IMR-90 (cell line): Measurements from ENCODE around the gene FRMD3. TPM values are rescaled to one million over a fixed set of nuclear protein-coding genes. Genes with fewer than 3 reads are reported as not detected.

Experiments
- ATAC-seq: fragments of 200-7000 bp; cut with Tn5 transposase; 2 replicates; pipeline ENCODE4 v1.9.1; 2020; ENCODE audit warnings: low read depth, mild to moderate bottlenecking, moderate library complexity
- BruUV-seq: library from RNA; stranded (reverse); fragments of 400-500 nt; replicated peaks from 2 replicates; lab custom pipeline; 2021; lab: Mats Ljungman, UMichigan
- CTCF ChIA-PET: fragments of 300-600 bp; formaldehyde crosslinking; extraction: SDS; loops from one replicate; lab custom pipeline; 2021; ENCODE audit warnings: antibody characterized with exemption; lab: Yijun Ruan, JAX
- POLR2A ChIA-PET: fragments of 300-600 bp; sonication (Branson Sonifier 250); formaldehyde crosslinking; loops from one replicate; lab custom pipeline; 2022; ENCODE audit warnings: antibody characterized with exemption; ENCODE audit not compliant: unreplicated experiment; lab: Charles Lee
- DNase-seq: peaks from one replicate; pipeline ENCODE4 v3.0.0; 2013
- H2AFZ ChIP-seq: replicated peaks from 2 replicates; pipeline ENCODE3; 2013; ENCODE audit warnings: low read length, mild to moderate bottlenecking; ENCODE audit not compliant: poor library complexity
- H2AK5ac ChIP-seq: 2 replicates; pipeline ENCODE4 v1.6.1; 2013; ENCODE audit warnings: low read depth, low read length, inconsistent platforms
- H2AK9ac ChIP-seq: replicated peaks from 2 replicates; pipeline ENCODE3; 2013; ENCODE audit warnings: mild to moderate bottlenecking, low read depth, low read length, moderate library complexity; ENCODE audit not compliant: poor library complexity
- H2BK120ac ChIP-seq: 2 replicates; pipeline ENCODE4 v1.6.1; 2013; ENCODE audit warnings: low read depth, low read length, inconsistent platforms
- H2BK15ac ChIP-seq: 3 replicates; pipeline ENCODE4 v1.6.1; 2013; ENCODE audit warnings: low read depth, low read length, inconsistent platforms
- H2BK20ac ChIP-seq: 2 replicates; pipeline ENCODE4 v1.6.1; 2013; ENCODE audit warnings: low read depth, mild to moderate bottlenecking, inconsistent platforms, low read length, moderate library complexity
- H2BK5ac ChIP-seq: 2 replicates; pipeline ENCODE4 v1.6.1; 2013; ENCODE audit warnings: mild to moderate bottlenecking, low read depth, low read length, inconsistent platforms; ENCODE audit not compliant: poor library complexity, severe bottlenecking
- H3K14ac ChIP-seq: replicated peaks from 2 replicates; pipeline ENCODE4 v1.6.1; 2013; ENCODE audit warnings: low read depth, low read length, inconsistent platforms
- H3K18ac ChIP-seq: 2 replicates; pipeline ENCODE4 v1.6.1; 2013; ENCODE audit warnings: low read depth, low read length, control low read depth
- H3K23ac ChIP-seq: 2 replicates; pipeline ENCODE4 v1.6.1; 2013; ENCODE audit warnings: low read depth, low read length, inconsistent platforms
- H3K27ac ChIP-seq: 2 replicates; pipeline ENCODE4 v1.5.1; 2013; ENCODE audit warnings: mild to moderate bottlenecking, control low read depth, low read length; ENCODE audit not compliant: insufficient read depth
- H3K27me3 ChIP-seq: 2 replicates; pipeline ENCODE4 v1.6.1; 2013; ENCODE audit warnings: low read length; ENCODE audit not compliant: control insufficient read depth, insufficient read depth
- H3K36me3 ChIP-seq: 2 replicates; pipeline ENCODE4 v1.6.1; 2013; ENCODE audit warnings: low read length, mixed read lengths; ENCODE audit not compliant: control insufficient read depth, insufficient read depth
- H3K4ac ChIP-seq: 2 replicates; pipeline ENCODE4 v1.6.1; 2013; ENCODE audit warnings: low read depth, low read length, inconsistent platforms
- H3K4me1 ChIP-seq: 2 replicates; pipeline ENCODE4 v1.6.1; 2013; ENCODE audit warnings: low read length, mixed read lengths; ENCODE audit not compliant: control insufficient read depth, insufficient read depth
- H3K4me2 ChIP-seq: 2 replicates; pipeline ENCODE4 v1.6.1; 2013; ENCODE audit warnings: low read depth, mild to moderate bottlenecking, control low read depth, low read length, moderate library complexity
- H3K4me3 ChIP-seq: 2 replicates; pipeline ENCODE4 v1.5.1; 2013; ENCODE audit warnings: low read depth, mild to moderate bottlenecking, control low read depth, low read length, moderate library complexity; ENCODE audit not compliant: insufficient read depth
- H3K56ac ChIP-seq: 2 replicates; pipeline ENCODE4 v1.6.1; 2013; ENCODE audit warnings: low read length, inconsistent platforms; ENCODE audit not compliant: insufficient read depth; ENCODE audit errors: extremely low read depth
- H3K79me1 ChIP-seq, 2 experiments: 2 replicates each; pipeline ENCODE4 v1.6.1; 2013; ENCODE audit warnings: low read length in 2 of 2, inconsistent platforms in 1 of 2, low read depth in 1 of 2
- H3K9ac ChIP-seq: 2 replicates; pipeline ENCODE4 v1.6.1; 2013; ENCODE audit warnings: low read depth, low read length, control low read depth
- H3K9me1 ChIP-seq: 2 replicates; pipeline ENCODE4 v1.6.1; 2013; ENCODE audit warnings: low read length, inconsistent platforms; ENCODE audit not compliant: insufficient read depth
- H3K9me3 ChIP-seq: 2 replicates; pipeline ENCODE4 v1.6.1; 2013; ENCODE audit warnings: low read length; ENCODE audit not compliant: control insufficient read depth, insufficient read depth
- H4K20me1 ChIP-seq: 2 replicates; pipeline ENCODE4 v1.6.1; 2013; ENCODE audit warnings: low read length, inconsistent platforms; ENCODE audit not compliant: insufficient read depth
- H4K5ac ChIP-seq: 2 replicates; pipeline ENCODE4 v1.6.1; 2013; ENCODE audit warnings: mild to moderate bottlenecking, low read depth, low read length, control low read depth
- H4K8ac ChIP-seq, 2 experiments: 2 replicates each; pipeline ENCODE4 v1.6.1; 2013; ENCODE audit warnings: low read depth in 2 of 2, low read length in 2 of 2, control low read depth in 1 of 2, inconsistent platforms in 1 of 2
- H4K91ac ChIP-seq: 2 replicates; pipeline ENCODE4 v1.6.1; 2013; ENCODE audit warnings: low read depth, low read length, inconsistent platforms; ENCODE audit not compliant: insufficient read depth
- BHLHE40 ChIP-seq: fragments of 150-350 bp; IDR thresholded peaks from 2 replicates; pipeline ENCODE4 v1.6.1; 2016; ENCODE audit warnings: mild to moderate bottlenecking, low read depth, low read length
- CEBPB ChIP-seq: IDR thresholded peaks from 2 replicates; pipeline ENCODE4 v1.6.1; 2012; ENCODE audit warnings: low read depth, low read length, improper control_type of control experiment
- CHD1 ChIP-seq: IDR thresholded peaks from 2 replicates; pipeline ENCODE4 v1.6.1; 2012; ENCODE audit warnings: low read depth, low read length, improper control_type of control experiment
- FOS ChIP-seq: fragments of 150-350 bp; IDR thresholded peaks from 2 replicates; pipeline ENCODE4 v1.6.1; 2016; ENCODE audit warnings: low read depth, low read length
- MAFK ChIP-seq: IDR thresholded peaks from 2 replicates; pipeline ENCODE4 v1.6.1; 2012; ENCODE audit warnings: low read depth, low read length, improper control_type of control experiment
- MAZ ChIP-seq: IDR thresholded peaks from 2 replicates; pipeline ENCODE4 v1.6.1; 2012; ENCODE audit warnings: low read depth, mild to moderate bottlenecking, low read length, improper control_type of control experiment, moderate library complexity, borderline replicate concordance
- MXI1 ChIP-seq: IDR thresholded peaks from 2 replicates; pipeline ENCODE4 v1.6.1; 2012; ENCODE audit warnings: low read depth, mild to moderate bottlenecking, low read length, moderate library complexity, borderline replicate concordance
- NFE2L2 ChIP-seq: fragments of 150-350 bp; IDR thresholded peaks from 2 replicates; pipeline ENCODE4 v1.6.1; 2016; ENCODE audit warnings: low read depth, mild to moderate bottlenecking, low read length
- POLR2A ChIP-seq: IDR thresholded peaks from 2 replicates; pipeline ENCODE4 v1.6.1; 2012; ENCODE audit warnings: mild to moderate bottlenecking, low read depth, low read length
- RAD21 ChIP-seq: IDR thresholded peaks from 2 replicates; pipeline ENCODE4 v1.6.1; 2012; ENCODE audit warnings: low read length, improper control_type of control experiment
- RCOR1 ChIP-seq: IDR thresholded peaks from 2 replicates; pipeline ENCODE4 v1.6.1; 2012; ENCODE audit warnings: mild to moderate bottlenecking, low read length, improper control_type of control experiment; ENCODE audit not compliant: insufficient replicate concordance
- RFX5 ChIP-seq: IDR thresholded peaks from 2 replicates; pipeline ENCODE4 v1.8.0; 2012; ENCODE audit warnings: low read depth, mild to moderate bottlenecking, low read length, moderate library complexity
- SMC3 ChIP-seq: fragments of 150-350 bp; IDR thresholded peaks from 2 replicates; pipeline ENCODE4 v1.6.1; 2016; ENCODE audit warnings: low read depth, mild to moderate bottlenecking, antibody characterized with exemption, low read length, moderate library complexity
- WGBS, 2 experiments: methylation state at CpG; one replicate each; pipeline versions ENCODE4 v1.1.5 to v1.1.7; 2013; ENCODE audit warnings: missing lambda C conversion rate in 2 of 2; ENCODE audit not compliant: insufficient read length in 1 of 2; ENCODE audit errors: extremely low coverage in 2 of 2; 5-methylcytosine and 5-hydroxymethylcytosine counted together
- dilution Hi-C: fragments of 300-500 bp; cut with HindIII; formaldehyde crosslinking; loops from one replicate; pipeline ENCODE4 v1.14.3; 2018; ENCODE audit warnings: low sequenced_read_pairs; ENCODE audit not compliant: unreplicated experiment
- in situ Hi-C: fragments of 300-500 bp; cut with MboI; formaldehyde crosslinking; loops from 3 replicates; pipeline ENCODE4 v1.14.3; 2019; ENCODE audit warnings: low sequenced_read_pairs, inconsistent platforms, mixed read lengths
- intact Hi-C: fragments of 100-400 bp; cut with micrococcal nuclease; formaldehyde crosslinking; loops from 2 replicates; pipeline ENCODE4 v1.10.0; 2022
- polyA plus RNA-seq, 3 experiments: library from polyadenylated mRNA; depleted of rRNA; stranded (reverse); fragments of >200 nt; gene quantifications; 2 replicates each; pipeline ENCODE4 v1.2.3, GENCODE V29; 2012; ENCODE audit warnings: low replicate concordance in 1 of 3
- total RNA-seq: library from RNA; depleted of rRNA; stranded (reverse); fragments of >200 nt; gene quantifications from 2 replicates; pipeline ENCODE4 v1.2.3, GENCODE V29; 2012
- TF ChIP-seq, protein P1 (sequence below): conservative IDR thresholded peaks from 2 replicates; pipeline ENCODE4 v1.5.1; 2012; ENCODE audit warnings: mild to moderate bottlenecking, low read depth, low read length, improper control_type of control experiment
- TF ChIP-seq, protein P2 (sequence below): fragments of 150-350 bp; IDR thresholded peaks from 2 replicates; pipeline ENCODE4 v1.6.1; 2016; ENCODE audit warnings: low read depth, mild to moderate bottlenecking, low read length, moderate library complexity, borderline replicate concordance
- TF ChIP-seq, protein P3 (sequence below): fragments of 150-350 bp; IDR thresholded peaks from 2 replicates; pipeline ENCODE4 v1.6.1; 2017; ENCODE audit warnings: mild to moderate bottlenecking, antibody characterized with exemption, low read length, low read depth

The FRMD3 gene
- total and polyA plus RNA-seq, 2 of the 4 experiments (the other 2 are of a cell fraction) = 0.02 to 0.18 TPM

DNA sequence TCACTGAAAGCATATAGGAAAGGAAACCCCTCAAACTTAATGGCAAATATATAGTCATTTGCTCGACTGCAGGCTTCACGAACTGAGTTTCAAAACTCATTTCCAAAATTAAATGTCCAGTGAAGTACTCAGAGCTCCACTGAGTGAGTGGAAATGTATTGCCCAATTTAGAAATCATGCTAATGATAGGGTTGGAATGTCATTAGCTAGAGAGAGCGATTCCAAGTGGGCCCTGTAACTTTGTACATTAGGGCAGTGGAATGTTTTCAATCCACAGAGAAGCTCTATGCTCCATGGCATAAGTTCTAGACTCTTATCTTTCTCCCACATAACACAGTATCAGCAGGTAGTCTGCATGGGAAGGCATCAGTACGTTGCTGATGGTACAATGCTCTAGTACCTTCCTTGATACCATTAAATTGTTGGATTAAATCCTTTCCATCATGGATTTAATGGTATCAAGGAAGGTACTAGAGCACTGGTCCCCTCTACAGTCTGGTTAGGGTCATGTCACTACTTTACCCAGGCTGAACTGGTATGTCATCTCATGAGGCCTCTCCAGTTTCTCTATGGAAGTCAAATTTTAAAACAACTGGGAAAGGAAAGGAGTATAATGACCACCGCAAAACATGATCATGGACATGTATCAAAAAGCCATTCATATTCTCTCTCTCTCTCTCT is 292.1 kb downstream of the FRMD3 start:
- Histone ChIP-seq H3K9me1 (no peaks in the 10 kb centered on the region), H2AK9ac (no peak overlapping the region), H2BK120ac (no peak overlapping the region), H4K20me1 (no peaks in the 10 kb centered on the region), H3K23ac (no peak overlapping the region), H3K27me3 (no peaks in the 10 kb centered on the region), H3K9me3 (peaks cover 7% of the 10 kb centered on the region; the same call in 1 of the 2 replicates), H2BK15ac (no peak overlapping the region), H3K9ac (no peak overlapping the region), H2BK20ac (no peak overlapping the region), H3K14ac (no peak overlapping the region), H4K5ac (no peak overlapping the region), H3K4ac (no peak overlapping the region), H4K8ac (no peak overlapping the region), H3K4me1 (no peaks in the 10 kb centered on the region), H3K4me2 (no peak overlapping the region), H2BK5ac (no peak overlapping the region), H3K36me3 (no peaks in the 10 kb centered on the region), H3K27ac (no peak overlapping the region), H3K18ac (no peak overlapping the region), H3K4me3 (no peak overlapping the region), H3K79me1 (no peaks in the 10 kb centered on the region), H3K56ac (no peak overlapping the region), H2AK5ac (no peak overlapping the region), H2AFZ (no peak overlapping the region), H4K91ac (no peak overlapping the region)
- intact Hi-C loops = no loop called here
- dilution Hi-C loops = no loop called here
- DNase-seq (no peak), ATAC-seq (no peak)
- no TSS peak for BruUV-seq
- ChIA-PET POLR2A (no interaction called here), CTCF (no interaction called here)
- TF ChIP-seq, protein P1, sequence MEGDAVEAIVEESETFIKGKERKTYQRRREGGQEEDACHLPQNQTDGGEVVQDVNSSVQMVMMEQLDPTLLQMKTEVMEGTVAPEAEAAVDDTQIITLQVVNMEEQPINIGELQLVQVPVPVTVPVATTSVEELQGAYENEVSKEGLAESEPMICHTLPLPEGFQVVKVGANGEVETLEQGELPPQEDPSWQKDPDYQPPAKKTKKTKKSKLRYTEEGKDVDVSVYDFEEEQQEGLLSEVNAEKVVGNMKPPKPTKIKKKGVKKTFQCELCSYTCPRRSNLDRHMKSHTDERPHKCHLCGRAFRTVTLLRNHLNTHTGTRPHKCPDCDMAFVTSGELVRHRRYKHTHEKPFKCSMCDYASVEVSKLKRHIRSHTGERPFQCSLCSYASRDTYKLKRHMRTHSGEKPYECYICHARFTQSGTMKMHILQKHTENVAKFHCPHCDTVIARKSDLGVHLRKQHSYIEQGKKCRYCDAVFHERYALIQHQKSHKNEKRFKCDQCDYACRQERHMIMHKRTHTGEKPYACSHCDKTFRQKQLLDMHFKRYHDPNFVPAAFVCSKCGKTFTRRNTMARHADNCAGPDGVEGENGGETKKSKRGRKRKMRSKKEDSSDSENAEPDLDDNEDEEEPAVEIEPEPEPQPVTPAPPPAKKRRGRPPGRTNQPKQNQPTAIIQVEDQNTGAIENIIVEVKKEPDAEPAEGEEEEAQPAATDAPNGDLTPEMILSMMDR = no peak
- TF ChIP-seq BHLHE40 (no peak), RCOR1 (no peak), POLR2A (no peak), RFX5 (no peak), MXI1 (no peak), CEBPB (no peak), NFE2L2 (no peak), SMC3 (no peak), MAZ (no peak), FOS (no peak), RAD21 (no peak), MAFK (no peak), CHD1 (no peak)
- TF ChIP-seq, protein P2, sequence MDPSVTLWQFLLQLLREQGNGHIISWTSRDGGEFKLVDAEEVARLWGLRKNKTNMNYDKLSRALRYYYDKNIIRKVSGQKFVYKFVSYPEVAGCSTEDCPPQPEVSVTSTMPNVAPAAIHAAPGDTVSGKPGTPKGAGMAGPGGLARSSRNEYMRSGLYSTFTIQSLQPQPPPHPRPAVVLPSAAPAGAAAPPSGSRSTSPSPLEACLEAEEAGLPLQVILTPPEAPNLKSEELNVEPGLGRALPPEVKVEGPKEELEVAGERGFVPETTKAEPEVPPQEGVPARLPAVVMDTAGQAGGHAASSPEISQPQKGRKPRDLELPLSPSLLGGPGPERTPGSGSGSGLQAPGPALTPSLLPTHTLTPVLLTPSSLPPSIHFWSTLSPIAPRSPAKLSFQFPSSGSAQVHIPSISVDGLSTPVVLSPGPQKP = no peak
- TF ChIP-seq, protein P3, sequence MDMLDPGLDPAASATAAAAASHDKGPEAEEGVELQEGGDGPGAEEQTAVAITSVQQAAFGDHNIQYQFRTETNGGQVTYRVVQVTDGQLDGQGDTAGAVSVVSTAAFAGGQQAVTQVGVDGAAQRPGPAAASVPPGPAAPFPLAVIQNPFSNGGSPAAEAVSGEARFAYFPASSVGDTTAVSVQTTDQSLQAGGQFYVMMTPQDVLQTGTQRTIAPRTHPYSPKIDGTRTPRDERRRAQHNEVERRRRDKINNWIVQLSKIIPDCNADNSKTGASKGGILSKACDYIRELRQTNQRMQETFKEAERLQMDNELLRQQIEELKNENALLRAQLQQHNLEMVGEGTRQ = no peak
- no CpG with 5 or more reads among the region's 5 CpGs for WGBS, 2 experiments
- in situ Hi-C loops = no loop called here
